MM.1S (cell line): ENCODE results near the gene KIAA1217.

Experiments used
- CTCF ChIP-seq: fragments of 300-600 bp; sonication (generic); IDR thresholded peaks from 2 replicates; pipeline ENCODE4 v1.5.1; 2016; ENCODE audit warnings: antibody characterized with exemption, low read length, mixed read lengths
- EZH2 ChIP-seq: fragments of 300-600 bp; sonication (generic); optimal IDR thresholded peaks from 2 replicates; pipeline ENCODE3; 2017; ENCODE audit warnings: low read depth, mild to moderate bottlenecking, antibody characterized with exemption, low read length, mixed read lengths
- EZH2phosphoT487 ChIP-seq: fragments of 300-600 bp; sonication (generic); IDR thresholded peaks from 2 replicates; pipeline ENCODE4 v1.6.1; 2018; ENCODE audit warnings: antibody characterized with exemption, low read length

GRCh38 chr10:24483701-24484100 lies 274.8 kb downstream of the KIAA1217 start:
- TF ChIP-seq CTCF (no peak), EZH2 (no peak), EZH2phosphoT487 (no peak)
